ENCODE data around the gene CRISPLD2.

- TF ChIP-seq CTCF (conservative IDR thresholded peaks at IDR 0.05; ENCODE audit: low read length) (no peak), EZH2phosphoT487 (IDR thresholded peaks at IDR 0.05; ENCODE audit: borderline replicate concordance) (no peak)
Observed at GRCh38 chr16:84949772-84950436, 130.1 kb downstream of the CRISPLD2 start.

Measured in Loucy (cell line).